ENCODE measurements around the gene SUCO. TPM values are rescaled to one million over a fixed set of nuclear protein-coding genes. Genes with fewer than 3 reads are reported as not detected.

SUCO gene
- total RNA-seq, 1 experiment from 2014 or later = 43.5 TPM

DNA sequence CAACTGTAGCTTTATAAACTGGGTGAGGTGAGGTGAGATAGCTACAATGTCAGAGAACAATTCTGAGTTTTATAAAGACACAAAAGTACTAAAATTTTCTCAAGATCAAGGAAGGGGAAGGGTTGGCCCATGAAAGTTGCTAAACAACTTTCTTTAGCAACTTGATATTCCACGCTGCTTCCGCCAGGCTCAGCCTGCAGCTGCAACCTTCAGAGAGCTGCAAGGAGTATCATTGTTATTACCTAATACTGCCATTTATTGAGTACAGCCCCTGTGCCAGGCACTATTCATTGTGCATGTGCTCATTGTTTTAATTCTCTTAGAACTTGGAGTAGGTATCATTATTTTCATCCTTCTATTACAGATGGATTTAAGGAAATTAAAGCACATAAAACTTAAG lies 34.1 kb upstream of the SUCO start:
- H3K9me3 ChIP-seq (replicated peaks) = no peaks in the 10 kb centered on the region
- peaks cover 13% of the 10 kb centered on the region for H3K4me1 ChIP-seq
- no peak for DNase-seq
- H3K27ac ChIP-seq = no peak overlapping the region
- H3K4me3 ChIP-seq = no peak overlapping the region
- H3K36me3 ChIP-seq = no peaks in the 10 kb centered on the region
- H3K27me3 ChIP-seq = no peaks in the 10 kb centered on the region

DNA sequence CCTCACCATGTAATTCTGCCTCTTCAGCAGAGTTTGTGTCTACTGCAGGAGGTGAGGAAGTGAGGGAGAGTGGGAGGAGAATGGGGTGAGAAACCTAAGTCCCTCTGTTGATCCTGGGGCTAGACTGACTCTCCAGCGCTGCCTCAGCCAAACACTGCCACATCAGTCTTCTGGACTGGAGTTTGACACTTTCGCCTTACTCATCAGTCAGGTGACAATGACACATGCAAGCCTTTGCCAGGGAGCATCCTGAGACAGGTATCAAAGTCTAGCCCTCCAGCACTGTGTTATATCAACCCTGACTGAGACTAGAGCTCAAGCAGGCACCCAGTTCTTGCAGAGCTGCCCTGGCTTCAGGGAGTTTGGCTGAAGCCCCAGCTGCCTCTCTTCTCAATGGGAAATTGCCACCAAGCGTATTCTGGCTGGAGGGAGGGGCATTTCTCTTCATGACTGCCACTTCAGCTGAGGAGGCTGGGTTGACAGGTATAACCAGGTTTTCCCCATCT lies 33.3 kb upstream of the SUCO start:
- no peak overlapping the region for H3K4me3 ChIP-seq
- H3K9me3 ChIP-seq (replicated peaks) = no peaks in the 10 kb centered on the region
- H3K4me1 ChIP-seq = peaks cover 13% of the 10 kb centered on the region
- H3K36me3 ChIP-seq = no peaks in the 10 kb centered on the region
- no peak overlapping the region for H3K27ac ChIP-seq
- no peak for DNase-seq
- H3K27me3 ChIP-seq = no peaks in the 10 kb centered on the region

DNA sequence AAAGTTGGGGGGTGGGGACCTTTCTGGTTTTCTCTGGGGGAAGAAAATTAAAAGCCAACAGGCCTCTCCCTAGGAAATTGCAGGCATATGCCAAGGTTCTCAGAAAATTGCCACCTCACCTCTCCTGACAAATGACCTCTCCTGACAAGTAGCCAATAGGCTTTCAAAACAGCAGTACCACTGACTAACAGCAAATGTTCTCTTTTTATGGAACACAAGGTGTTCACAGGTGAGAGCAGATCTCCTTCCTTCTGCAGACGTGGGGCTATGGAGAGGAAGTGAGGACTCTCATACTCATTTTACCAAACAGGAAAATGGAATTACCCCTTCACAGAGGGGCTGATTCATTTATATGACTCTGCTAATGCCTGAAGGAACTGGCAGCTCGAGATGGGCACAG lies 32.7 kb upstream of the SUCO start:
- no peaks in the 10 kb centered on the region for H3K9me3 ChIP-seq (replicated peaks)
- peaks cover 13% of the 10 kb centered on the region for H3K4me1 ChIP-seq
- no peak overlapping the region for H3K4me3 ChIP-seq
- no peaks in the 10 kb centered on the region for H3K27me3 ChIP-seq
- no peak for DNase-seq
- no peaks in the 10 kb centered on the region for H3K36me3 ChIP-seq
- no peak overlapping the region for H3K27ac ChIP-seq

DNA sequence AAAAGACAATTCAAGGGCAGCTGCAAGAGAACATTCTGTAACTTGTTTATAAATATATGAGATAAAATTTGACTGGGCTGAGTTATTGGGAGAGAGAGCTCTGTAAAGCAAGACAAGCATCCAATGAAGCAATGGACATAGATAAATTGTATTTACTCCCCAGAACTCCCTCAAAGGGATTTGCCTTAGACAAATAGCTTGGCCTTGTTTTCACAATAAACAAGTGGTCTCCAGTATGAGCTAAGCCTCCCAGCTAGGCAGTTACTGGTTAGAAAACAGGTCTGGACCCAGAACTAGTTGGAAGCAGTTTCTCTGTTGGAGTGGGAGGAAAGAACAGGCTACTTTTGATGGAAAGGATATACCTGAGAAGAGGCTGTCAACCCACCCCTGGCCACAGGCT lies 25.2 kb upstream of the SUCO start:
- no peaks in the 10 kb centered on the region for H3K9me3 ChIP-seq (replicated peaks)
- H3K27me3 ChIP-seq = no peaks in the 10 kb centered on the region
- no peak overlapping the region for H3K27ac ChIP-seq
- H3K4me1 ChIP-seq = no peaks in the 10 kb centered on the region
- H3K4me3 ChIP-seq = no peak overlapping the region
- DNase-seq = no peak
- H3K36me3 ChIP-seq = no peaks in the 10 kb centered on the region

DNA sequence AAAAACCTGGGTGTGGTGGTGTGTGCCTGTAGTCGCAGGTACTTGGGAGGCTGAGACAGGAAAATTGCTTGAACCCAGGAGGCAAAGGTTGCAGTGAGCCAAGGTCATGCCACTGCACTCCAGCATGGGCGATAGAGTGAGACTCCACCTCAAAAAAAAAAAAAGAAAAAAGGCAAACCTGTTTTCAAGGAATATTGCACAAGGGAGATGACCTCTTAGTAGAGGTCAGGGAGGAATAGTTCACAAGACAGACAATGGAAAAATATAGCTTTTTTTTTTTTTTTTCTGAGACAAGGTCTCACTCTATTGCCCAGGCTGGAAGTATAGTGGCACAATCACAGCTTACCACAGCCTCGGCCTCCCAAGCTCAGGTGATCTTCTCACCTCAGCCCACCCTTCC lies 22.5 kb upstream of the SUCO start:
- Histone ChIP-seq H3K9me3 (replicated peaks) (no peaks in the 10 kb centered on the region; the same call in 1 of the 2 replicates), H3K27ac (no peak overlapping the region), H3K36me3 (no peaks in the 10 kb centered on the region), H3K27me3 (no peaks in the 10 kb centered on the region), H3K4me1 (peaks cover 4% of the 10 kb centered on the region; the same call in 1 of the 2 replicates), H3K4me3 (no peak overlapping the region)
- DNase-seq = no peak

DNA sequence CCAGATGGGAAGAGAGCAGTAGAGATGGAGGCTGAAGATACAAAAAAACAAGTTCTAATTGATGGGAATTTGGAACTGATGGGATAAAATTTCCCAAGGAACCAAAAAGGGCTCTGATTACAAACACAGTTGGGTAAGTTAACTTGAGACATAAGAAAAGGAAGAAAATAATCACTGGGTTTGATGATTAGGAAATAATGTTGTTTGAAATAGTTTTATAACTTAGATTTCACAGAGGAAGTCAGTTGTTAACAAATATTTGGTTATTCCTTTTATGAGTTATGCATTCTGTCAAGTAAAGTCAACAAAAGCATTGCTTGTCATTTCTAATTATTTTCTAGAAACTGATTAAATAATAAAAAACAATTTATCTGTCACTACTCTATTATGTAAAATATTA lies 20.4 kb upstream of the SUCO start:
- H3K9me3 ChIP-seq (replicated peaks) = no peaks in the 10 kb centered on the region; the same call in 1 of the 2 replicates
- DNase-seq = no peak
- no peaks in the 10 kb centered on the region for H3K36me3 ChIP-seq
- no peak overlapping the region for H3K27ac ChIP-seq
- peaks cover 4% of the 10 kb centered on the region; the same call in 1 of the 2 replicates for H3K4me1 ChIP-seq
- H3K4me3 ChIP-seq = no peak overlapping the region
- no peaks in the 10 kb centered on the region for H3K27me3 ChIP-seq

DNA sequence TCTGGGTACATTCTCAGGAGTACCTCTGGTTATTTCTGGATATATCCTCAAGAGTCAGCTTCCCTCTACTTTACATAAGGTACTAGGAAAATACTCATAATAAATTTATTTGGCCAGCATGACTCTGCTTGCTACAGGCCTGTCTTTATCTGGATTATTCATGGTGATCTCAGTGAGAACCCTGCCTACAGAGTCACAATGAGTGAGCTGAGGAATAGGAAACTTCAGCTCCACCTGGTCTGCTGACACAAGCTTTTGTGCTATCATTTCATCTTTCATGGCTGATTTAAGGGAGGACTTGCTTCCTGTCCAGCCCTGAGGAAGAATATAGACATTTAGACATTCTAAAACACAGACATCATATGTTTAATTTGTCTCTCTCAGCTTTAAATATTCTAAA lies 19.5 kb upstream of the SUCO start:
- Histone ChIP-seq H3K27ac (no peak overlapping the region), H3K36me3 (no peaks in the 10 kb centered on the region), H3K4me1 (peaks cover 4% of the 10 kb centered on the region; the same call in 1 of the 2 replicates), H3K9me3 (replicated peaks) (no peaks in the 10 kb centered on the region; the same call in 1 of the 2 replicates), H3K4me3 (no peak overlapping the region), H3K27me3 (no peaks in the 10 kb centered on the region)
- peak in 1 of 2 experiments; percentile 44 for DNase-seq

DNA sequence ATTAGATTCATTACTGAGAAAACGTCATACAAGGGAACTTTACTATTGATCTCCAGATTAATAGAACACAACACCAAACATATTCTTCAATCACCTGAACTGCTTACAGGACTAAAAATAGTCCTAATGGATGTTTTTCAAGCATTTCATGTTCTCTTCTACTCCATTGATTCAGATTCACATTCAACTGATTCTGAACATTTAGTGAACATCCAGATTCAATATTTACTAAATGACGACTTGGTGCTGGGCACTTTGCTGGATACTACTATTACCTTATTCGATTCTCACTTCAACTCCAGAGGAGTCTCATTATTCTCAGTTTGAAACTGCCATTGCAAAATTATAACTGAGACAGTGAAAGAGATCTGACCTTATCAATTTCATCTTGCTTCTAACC lies 18.8 kb upstream of the SUCO start:
- Histone ChIP-seq H3K4me3 (no peak overlapping the region), H3K27ac (no peak overlapping the region), H3K4me1 (peaks cover 4% of the 10 kb centered on the region; the same call in 1 of the 2 replicates), H3K27me3 (no peaks in the 10 kb centered on the region), H3K9me3 (replicated peaks) (no peaks in the 10 kb centered on the region; the same call in 1 of the 2 replicates), H3K36me3 (no peaks in the 10 kb centered on the region)
- DNase-seq = no peak

DNA sequence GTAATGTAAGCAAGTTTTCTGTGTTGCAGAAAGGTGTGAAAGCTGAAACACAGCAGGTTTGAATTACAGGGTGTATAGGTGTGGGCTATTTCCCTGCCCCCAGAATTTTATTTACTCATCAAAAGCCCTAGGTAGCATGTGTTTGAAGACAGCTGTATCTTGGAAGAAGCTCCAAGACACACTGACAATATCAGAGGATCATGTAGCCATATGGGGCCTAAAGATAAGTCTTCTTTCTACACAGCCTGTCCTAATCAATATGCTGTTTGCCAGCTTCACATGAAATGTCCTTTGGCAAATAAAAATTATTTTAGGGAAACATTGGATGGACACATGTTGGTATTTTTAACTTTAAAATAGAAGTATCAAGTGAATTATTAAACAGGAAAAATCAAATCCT lies 17.5 kb upstream of the SUCO start:
- no peaks in the 10 kb centered on the region; the same call in 1 of the 2 replicates for H3K9me3 ChIP-seq (replicated peaks)
- peaks cover 4% of the 10 kb centered on the region; the same call in 1 of the 2 replicates for H3K4me1 ChIP-seq
- no peaks in the 10 kb centered on the region for H3K36me3 ChIP-seq

DNA sequence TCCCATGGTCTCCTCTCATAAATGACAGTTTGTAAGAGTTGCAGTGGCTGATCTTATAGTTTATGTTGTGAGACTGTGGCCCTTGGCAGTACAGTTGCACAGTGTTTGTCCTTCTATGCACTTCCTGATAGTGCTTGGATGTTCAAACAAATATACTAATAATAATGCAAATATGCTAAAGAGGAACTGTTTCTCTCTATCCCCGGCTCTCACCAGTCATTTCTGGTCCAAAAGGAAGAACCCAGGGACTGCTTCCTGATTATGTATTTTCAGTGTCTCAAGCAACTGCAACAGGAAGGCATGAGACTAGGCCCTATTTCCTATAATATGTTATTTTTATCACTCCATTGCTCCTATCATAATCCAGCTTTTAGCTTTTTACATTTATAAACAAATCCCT lies 17.0 kb upstream of the SUCO start:
- no peak overlapping the region for H3K27ac ChIP-seq
- H3K4me1 ChIP-seq = peaks cover 4% of the 10 kb centered on the region; the same call in 1 of the 2 replicates
- H3K9me3 ChIP-seq (replicated peaks) = no peaks in the 10 kb centered on the region; the same call in 1 of the 2 replicates
- H3K36me3 ChIP-seq = no peaks in the 10 kb centered on the region
- no peak overlapping the region for H3K4me3 ChIP-seq
- no peaks in the 10 kb centered on the region for H3K27me3 ChIP-seq
- DNase-seq = no peak

More for the DNA sequence above, 17.5 kb upstream of the SUCO start:
- no peak overlapping the region for H3K27ac ChIP-seq
- no peak overlapping the region for H3K4me3 ChIP-seq
- DNase-seq = no peak
- no peaks in the 10 kb centered on the region for H3K27me3 ChIP-seq

DNA sequence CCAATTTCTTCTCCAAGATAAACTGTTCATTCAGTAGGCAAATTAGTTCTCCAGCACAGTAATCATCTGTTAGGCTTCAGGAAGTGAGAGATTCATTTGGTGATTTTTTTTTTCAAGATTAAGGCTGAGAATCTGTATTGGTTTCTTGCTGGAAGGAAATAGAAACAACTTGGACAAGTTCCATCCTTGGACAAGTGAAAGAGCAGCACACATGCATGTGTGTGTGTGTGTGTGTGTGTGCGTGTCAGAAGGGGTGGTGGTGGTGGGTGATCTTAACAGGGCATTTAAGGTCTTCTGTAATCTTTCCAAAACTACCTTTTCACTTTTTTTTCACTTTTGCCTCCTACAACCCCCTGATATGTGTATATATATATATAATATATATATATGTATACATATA lies 15.9 kb upstream of the SUCO start:
- no peaks in the 10 kb centered on the region for H3K27me3 ChIP-seq
- H3K9me3 ChIP-seq (replicated peaks) = no peaks in the 10 kb centered on the region; the same call in 1 of the 2 replicates
- H3K4me1 ChIP-seq = peaks cover 4% of the 10 kb centered on the region; the same call in 1 of the 2 replicates
- no peak for DNase-seq
- no peak overlapping the region for H3K27ac ChIP-seq
- H3K4me3 ChIP-seq = no peak overlapping the region
- no peaks in the 10 kb centered on the region for H3K36me3 ChIP-seq

DNA sequence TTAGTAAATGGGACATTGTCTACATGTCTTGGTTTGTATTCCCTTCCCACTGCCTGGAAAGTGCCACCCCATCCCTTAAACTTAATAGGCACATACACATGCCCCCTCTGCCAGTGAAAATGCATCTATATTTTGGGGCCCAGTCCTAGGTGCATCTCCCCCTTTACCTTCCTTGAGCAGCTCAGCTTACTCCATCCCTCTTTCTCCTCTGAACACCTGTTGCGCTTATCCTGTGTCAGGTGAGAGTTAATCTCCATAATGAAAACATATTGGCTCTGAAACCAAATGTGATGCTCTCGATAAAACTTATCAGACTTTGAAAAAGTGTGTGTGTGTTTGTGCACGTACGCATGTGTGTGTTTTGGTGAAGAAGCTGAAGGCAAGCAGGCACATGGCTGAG lies 15.4 kb upstream of the SUCO start:
- no peak overlapping the region for H3K4me3 ChIP-seq
- no peaks in the 10 kb centered on the region; the same call in 1 of the 2 replicates for H3K9me3 ChIP-seq (replicated peaks)
- no peaks in the 10 kb centered on the region for H3K27me3 ChIP-seq
- H3K4me1 ChIP-seq = peaks cover 4% of the 10 kb centered on the region; the same call in 1 of the 2 replicates
- DNase-seq = no peak
- H3K36me3 ChIP-seq = no peaks in the 10 kb centered on the region
- no peak overlapping the region for H3K27ac ChIP-seq

DNA sequence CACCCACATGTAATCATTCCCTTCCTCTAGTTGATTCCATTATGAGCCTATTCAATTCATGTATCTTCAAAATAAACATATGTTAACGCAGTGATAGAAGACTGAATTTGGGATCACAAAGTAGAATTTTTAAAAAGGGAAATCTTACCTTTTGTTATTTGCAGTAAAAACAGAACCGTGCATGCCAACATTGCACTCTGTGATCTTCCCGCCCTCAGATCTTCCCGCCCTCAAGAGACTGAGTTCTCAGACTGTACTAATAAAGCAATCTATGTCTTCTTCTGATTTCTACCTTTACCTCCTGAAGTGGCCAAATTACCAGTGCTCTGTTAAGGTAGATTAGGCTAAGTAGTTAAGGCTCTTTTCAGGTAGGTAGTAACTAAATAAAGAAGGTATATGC lies 3.6 kb upstream of the SUCO start:
- DNase-seq = no peak
- no peak overlapping the region for H3K4me3 ChIP-seq
- peaks cover 7% of the 10 kb centered on the region for H3K4me1 ChIP-seq
- no peaks in the 10 kb centered on the region for H3K27me3 ChIP-seq
- no peaks in the 10 kb centered on the region for H3K36me3 ChIP-seq
- H3K9me3 ChIP-seq (replicated peaks) = no peaks in the 10 kb centered on the region
- H3K27ac ChIP-seq = no peak overlapping the region

DNA sequence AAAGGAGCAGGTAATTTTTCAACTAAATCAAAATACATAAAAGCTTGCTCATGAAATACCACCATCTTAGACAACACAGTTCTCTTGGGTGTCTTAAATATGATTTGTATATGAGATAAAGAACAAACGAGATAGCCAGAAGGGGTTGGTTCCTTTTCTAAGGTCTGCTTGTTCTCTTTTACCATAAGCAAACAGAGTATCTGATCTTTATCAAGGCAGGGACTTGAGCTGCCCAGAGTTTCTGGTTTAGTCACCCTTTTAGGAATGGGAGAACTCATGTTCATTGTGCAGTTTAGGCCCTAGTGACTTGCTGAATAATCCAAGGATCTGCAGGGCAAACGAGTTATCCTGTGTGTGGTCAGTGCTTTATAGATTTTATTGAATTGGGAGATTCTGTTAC lies 3.0 kb upstream of the SUCO start:
- Histone ChIP-seq H3K4me1 (peaks cover 7% of the 10 kb centered on the region), H3K27me3 (no peaks in the 10 kb centered on the region), H3K4me3 (no peak overlapping the region), H3K9me3 (replicated peaks) (no peaks in the 10 kb centered on the region), H3K36me3 (no peaks in the 10 kb centered on the region), H3K27ac (no peak overlapping the region)
- no peak for DNase-seq

DNA sequence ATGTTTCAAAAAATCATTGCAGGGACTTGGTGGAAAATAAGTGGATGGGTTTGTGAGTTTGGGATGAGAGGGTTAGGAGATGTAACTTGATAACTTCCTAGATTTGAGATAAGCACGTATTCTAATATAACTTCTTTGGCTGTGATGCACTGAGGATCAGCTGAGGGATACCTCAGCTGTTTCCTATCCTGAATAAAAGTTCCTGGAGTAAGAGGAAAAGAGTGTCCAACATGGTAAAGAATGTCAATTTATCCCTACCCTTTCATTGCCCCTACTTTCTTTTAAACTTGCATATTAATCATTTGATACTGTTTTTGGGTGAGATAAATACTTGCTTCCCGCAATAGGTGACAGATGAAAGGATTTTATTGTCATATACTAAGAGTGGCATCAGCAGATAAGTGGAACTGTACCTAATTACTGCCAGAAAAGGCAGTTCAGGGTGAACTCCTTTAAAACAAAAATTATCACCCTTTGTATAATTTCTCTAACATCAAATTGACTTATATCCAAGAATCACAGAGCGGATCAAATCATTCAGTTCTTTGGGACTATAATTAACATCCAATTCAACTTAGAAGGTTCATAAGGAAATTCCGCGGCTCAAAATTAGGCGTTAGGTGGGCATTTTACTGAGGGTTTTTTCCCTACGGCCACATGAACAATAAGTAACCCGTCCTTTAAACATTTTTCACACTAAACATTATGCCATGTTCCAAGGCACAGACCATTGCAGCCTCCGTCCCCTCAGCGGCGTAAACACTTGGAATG lies 1.4 kb upstream of the SUCO start:
- Histone ChIP-seq H3K36me3 (no peaks in the 10 kb centered on the region), H3K27ac (peak overlapping the region; percentile 84), H3K27me3 (no peaks in the 10 kb centered on the region), H3K4me3 (peak overlapping the region; percentile 78), H3K9me3 (replicated peaks) (no peaks in the 10 kb centered on the region), H3K4me1 (peaks cover 2% of the 10 kb centered on the region; the same call in 1 of the 2 replicates)
- DNase-seq = peak in 1 of 2 experiments; percentile 11
